Measurements from ENCODE around the gene KRT15.

- no peak for TF ChIP-seq CTCF (IDR thresholded peaks at IDR 0.05)
- TF ChIP-seq POLR2AphosphoS5 (IDR thresholded peaks at IDR 0.05) = no peak
- TF ChIP-seq POLR2A (IDR thresholded peaks at IDR 0.05) = no peak
Measured at GRCh38 chr17:41565338-41565737, 46.6 kb upstream of the KRT15 start.
